ENCODE data around the gene TNFAIP3.

Gene TNFAIP3

GRCh38 chr6:137903933-137904821 lies 37.1 kb downstream of the TNFAIP3 start:
- DNase-seq = no peak

- DNase-seq = no peak
Observed at GRCh38 chr6:137904822-137905617, 38.0 kb downstream of the TNFAIP3 start.

GRCh38 chr6:137906020-137906472 lies 39.0 kb downstream of the TNFAIP3 start:
- no peak for DNase-seq

DNA sequence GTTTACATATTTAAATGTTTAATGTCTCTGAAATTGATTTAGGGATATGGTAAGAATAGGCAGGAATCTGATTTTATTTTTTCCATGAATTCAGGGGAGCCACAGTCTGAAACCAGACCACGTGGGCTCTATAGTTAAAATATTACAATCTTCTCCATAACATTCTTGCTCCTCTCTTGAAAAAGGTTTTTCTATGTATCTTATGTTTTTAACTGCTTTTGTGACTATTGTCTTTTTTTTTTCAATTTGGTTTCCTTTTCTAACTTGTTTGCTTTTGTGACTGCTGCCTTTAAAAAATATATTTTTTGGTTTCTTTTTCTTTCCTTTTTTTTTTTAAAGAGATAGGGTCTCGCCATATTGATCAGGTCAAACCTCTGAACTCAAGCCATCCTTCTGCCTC lies 40.1 kb downstream of the TNFAIP3 start:
- no peak for DNase-seq

GRCh38 chr6:137909533-137909932 lies 42.5 kb downstream of the TNFAIP3 start:
- DNase-seq = no peak

DNA sequence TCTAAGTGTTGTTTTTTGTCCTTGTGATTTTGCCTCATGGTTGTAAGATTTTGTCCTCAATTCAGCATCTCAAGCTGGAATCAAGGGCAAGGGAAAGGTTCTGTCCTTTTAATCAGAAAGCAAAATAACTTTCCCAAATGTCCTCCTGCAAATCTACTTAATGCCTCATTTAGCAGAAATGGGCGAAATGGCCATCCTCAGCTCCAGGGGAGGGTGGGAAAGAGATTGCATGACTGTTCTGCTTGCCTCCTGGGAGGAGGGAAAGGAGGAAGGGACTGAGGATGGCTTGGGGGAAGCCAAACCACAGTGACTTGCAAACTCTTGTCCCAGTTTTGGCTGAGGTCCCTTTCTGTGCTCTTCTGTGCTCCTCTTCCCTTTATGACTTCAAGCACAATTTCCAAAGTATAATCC lies 43.4 kb downstream of the TNFAIP3 start:
- DNase-seq = no peak

GRCh38 chr6:137910843-137911456 lies 43.9 kb downstream of the TNFAIP3 start:
- no peak for DNase-seq

DNA sequence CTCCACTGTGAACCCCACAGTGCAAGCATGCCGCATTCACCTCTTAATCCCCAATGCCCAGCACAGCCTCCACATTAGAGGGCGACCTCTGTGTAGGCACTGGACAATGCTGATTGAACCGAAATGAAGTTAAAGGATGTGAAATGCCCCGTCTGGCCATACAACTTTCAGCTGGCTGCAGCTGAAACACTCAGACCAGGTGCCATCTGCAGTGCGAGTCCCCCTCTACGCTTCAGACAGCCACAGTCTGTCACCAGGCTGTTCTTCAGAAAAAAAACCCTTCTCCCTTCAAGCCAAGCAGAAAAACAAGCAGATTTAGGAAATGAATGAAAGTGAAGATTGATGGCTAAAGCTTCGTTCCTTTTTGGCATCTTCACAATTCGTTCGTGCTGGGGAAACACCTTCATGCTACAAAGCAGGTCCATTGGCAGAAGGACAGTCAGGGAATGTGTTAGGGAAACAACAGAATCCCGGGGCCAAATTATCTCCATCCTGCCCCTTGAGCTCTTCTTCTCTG lies 44.7 kb downstream of the TNFAIP3 start:
- no peak for DNase-seq

DNA sequence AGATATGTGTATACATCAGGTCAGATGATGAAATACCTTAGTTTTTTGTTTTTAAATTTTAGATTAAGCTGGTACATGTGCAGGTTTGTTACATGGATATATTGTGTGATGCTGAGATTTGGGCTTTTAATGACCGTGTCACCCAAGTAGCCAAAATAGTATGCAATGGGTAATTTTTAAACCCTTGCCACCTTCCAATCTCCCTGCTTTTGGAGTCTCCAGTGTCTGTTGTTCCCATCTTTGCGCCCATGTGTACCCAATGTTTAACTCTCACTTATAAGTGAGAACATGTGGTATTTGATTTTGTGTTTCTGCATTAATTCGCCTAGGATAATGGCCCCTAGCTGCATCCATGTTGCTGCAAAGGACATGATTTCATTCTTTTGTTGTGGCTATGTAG lies 45.8 kb downstream of the TNFAIP3 start:
- no peak for DNase-seq

DNA sequence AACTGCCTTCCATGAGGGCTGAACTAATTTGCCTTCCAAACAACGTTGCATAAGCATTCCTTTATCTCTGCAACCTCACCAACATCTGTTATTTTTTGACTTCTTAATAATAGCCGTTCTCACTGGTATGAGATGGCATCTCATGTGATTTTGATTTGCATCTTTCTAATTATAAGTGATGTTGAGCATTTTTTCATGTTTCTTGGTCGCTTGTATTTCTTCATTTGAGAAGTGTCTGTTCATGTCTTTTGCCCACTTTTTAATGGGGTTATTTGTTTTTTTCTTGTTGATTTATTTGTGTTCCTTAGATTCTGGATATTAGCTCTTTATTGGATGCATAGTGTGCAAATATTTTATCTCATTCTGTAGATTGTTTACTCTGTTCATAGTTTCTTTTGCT lies 46.4 kb downstream of the TNFAIP3 start:
- DNase-seq = no peak

- no peak for DNase-seq
Observed at GRCh38 chr6:137913996-137914529, 47.0 kb downstream of the TNFAIP3 start.

GRCh38 chr6:137914530-137915193 lies 47.6 kb downstream of the TNFAIP3 start:
- no peak for DNase-seq

DNA sequence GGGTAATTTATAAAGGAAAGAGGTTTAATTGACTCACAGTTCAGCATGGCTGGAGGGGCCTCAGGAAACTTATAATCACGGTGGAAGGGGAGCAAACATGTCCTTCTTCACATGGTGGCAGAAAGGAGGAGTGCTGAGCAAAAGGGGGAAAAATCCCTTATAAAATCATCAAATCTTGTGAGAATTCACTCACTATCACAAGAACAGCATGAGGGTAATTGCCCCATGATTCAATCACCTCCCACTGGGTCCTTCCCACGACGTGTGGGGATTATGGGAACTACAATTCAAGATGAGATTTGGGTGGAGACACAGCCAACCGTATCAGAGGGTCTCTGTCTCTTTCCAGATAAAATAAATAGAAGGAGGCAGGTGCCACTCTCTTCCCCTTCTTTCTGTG lies 48.7 kb downstream of the TNFAIP3 start:
- no peak for DNase-seq

DNA sequence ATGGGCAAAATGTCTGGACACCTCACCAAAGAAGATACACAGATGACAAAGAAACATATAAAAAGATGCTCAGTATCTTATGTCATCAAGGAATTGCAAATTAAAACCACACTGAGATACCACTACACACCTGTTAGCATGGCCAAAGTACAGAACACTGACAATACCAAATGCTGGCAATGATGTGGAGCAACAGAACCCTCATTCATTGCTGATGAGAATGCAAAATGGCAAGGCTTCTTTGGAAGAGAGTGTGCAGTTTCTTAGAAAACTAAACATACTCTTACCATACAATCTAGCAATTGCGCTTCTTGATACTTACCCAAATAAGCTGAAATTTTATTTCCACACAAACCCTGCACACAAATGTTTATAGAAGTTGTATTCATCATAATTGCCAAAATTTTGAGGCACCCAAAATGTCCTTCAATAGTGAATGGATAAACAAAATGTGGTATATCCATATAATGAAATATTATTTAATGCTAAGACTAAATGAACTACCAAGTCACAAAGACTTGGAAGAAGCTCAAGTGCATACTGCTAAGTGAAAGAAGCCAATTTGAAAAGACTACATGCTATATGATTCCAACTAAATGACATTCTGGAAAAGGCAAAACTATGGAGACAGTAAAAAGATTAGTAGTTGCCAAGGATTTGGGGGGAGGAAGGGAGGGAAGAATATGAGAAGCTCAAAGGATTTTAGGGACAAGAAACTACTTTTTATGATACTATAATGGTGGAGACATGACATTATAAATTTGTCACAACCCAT lies 50.7 kb downstream of the TNFAIP3 start:
- DNase-seq = no peak

DNA sequence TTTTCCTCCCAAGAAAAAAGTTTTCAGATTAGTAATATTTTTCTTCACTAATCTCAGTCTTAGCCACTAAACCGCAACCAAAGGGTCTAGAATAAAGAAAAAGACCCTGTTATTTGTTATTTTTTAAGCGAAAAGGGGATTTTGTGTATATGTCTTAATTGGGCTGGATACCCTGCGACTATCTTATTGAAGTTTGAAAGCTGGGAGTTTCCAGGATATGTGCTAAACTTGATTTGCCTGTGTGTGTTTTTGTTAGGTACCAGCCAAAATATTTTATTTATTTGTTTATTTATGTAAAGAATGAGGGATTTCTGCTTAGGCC lies 52.4 kb downstream of the TNFAIP3 start:
- no peak for DNase-seq

DNA sequence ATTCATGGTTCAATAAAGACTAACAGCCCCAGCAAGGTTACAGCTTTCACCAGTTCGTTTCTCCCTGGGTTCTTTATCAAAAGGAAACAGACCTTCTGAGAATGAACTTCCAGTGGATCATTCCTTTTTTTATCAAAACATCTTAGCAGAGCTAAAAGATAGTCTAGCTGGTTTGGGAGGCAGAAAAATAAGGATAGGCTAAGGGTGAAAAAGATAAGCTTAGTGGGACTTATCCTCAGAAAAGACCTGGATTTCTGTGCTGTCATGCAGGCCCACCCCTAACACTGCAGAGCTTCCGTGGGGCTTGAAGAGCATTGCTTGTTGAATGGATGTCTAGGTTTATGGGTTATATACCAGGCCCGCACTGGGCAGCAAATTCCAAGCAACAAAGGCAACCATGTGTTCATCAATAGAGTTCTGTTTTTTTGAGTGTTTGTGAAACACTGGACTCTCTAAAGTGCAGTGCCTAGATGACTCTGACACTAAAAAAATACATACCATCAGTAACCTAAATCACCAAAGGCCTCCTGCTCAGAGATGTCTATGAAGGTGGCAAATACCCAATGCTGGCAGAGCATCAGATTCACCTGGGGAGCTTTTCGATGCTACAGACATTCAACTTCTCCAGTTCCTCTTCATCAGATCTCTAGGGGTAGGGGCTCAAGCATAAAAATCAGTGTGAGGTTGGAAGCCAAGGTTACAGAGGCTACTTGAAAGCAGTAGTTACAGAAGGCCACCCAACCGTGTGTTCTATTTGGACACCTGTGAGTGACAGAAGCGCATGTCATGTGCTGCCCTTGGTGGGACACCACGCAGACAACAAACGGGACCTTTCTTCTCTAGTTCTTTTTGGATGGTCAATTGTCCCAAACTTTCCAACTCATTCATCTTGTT lies 53.0 kb downstream of the TNFAIP3 start:
- no peak for DNase-seq

- no peak for DNase-seq
Observed at GRCh38 chr6:137921823-137922222, 54.8 kb downstream of the TNFAIP3 start.

DNA sequence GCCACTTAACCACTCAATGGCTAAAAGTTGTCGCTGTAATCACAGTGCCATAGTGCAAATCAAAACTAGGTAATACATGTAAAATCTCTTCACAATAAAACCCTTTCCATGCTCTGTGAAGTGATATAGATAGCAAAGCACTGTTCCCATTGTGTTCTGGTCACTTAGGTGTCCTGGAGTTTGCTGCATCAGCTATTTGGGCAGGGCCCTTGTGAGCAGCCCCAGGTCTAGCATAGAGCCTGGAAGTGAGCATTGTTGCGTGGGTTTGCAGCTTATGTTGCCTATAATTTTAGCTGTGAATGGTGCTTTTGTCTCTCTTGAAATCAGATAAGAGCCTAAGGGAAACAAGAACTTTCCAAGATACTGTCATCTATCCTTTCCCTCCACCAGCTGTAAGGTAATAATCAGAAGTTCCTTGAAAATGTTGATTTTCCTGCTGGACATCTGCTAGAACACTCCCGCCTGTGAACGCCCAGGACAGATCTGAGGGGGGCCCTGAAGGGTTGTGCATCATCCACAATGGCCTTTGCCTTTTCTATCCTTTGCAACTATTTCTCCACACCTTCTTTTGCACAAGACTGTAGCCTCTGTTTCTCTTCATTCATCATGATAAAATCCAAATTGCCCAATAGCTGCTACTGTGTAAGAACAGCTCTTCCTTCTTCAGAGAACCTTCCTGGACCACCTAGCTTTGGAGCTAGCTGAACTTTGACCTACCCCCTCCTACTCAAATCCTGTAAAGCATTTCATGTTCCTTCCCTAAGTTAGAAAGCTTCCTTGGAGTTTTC lies 57.0 kb downstream of the TNFAIP3 start:
- DNase-seq = no peak

- no peak for DNase-seq
Observed at GRCh38 chr6:137925141-137925698, 58.2 kb downstream of the TNFAIP3 start.
